Testis (tissue), 2 donors: ENCODE data around the gene COQ2.

Source experiments
- POLR2A ChIP-seq: fragments of 450-650 bp; IDR thresholded peaks from one replicate; pipeline ENCODE4 v1.6.1; 2017; ENCODE audit warnings: antibody characterized with exemption, mild to moderate bottlenecking, moderate library complexity
- TF ChIP-seq, protein P1 (sequence below), 3 experiments: fragments of 450-650 bp in 2 of 3; fragments of 200-600 bp in 1 of 3; sonication (generic) in 1 of 3; IDR thresholded peaks; one replicate each; pipeline ENCODE4 v1.5.1; 2016 to 2019; ENCODE audit warnings: antibody characterized with exemption in 3 of 3, mild to moderate bottlenecking in 2 of 3, moderate library complexity in 1 of 3

DNA sequence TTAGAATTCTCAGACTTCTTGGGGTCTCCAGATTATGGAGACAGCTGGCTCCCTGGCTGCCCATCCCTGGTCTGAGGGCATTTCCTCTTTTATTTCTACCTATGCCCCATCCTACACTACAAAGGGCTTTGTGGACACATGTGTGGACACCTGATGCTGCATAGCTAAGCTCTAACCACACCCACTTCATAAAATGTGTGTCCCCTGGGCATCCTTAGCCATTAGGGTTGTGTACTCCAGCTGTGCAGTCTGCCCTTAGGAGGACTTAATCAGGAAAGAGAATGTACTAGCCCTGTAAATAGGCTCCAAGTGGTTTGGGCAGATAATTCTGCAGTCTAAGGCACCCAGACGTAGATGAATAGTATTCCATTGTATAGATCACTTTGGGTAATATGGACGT, 47.0 kb downstream of the COQ2 start:
- TF ChIP-seq POLR2A, result no peak
- TF ChIP-seq, protein P1, sequence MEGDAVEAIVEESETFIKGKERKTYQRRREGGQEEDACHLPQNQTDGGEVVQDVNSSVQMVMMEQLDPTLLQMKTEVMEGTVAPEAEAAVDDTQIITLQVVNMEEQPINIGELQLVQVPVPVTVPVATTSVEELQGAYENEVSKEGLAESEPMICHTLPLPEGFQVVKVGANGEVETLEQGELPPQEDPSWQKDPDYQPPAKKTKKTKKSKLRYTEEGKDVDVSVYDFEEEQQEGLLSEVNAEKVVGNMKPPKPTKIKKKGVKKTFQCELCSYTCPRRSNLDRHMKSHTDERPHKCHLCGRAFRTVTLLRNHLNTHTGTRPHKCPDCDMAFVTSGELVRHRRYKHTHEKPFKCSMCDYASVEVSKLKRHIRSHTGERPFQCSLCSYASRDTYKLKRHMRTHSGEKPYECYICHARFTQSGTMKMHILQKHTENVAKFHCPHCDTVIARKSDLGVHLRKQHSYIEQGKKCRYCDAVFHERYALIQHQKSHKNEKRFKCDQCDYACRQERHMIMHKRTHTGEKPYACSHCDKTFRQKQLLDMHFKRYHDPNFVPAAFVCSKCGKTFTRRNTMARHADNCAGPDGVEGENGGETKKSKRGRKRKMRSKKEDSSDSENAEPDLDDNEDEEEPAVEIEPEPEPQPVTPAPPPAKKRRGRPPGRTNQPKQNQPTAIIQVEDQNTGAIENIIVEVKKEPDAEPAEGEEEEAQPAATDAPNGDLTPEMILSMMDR (IDR thresholded peaks at IDR 0.05), result no peak
